Stimulated activated CD8-positive, alpha-beta memory T cell treated with anti-CD3 and anti-CD28 coated beads, Interleukin-7, amount 100 ng/mL, for 4 hours (primary cell): Measurements from ENCODE around the gene UBR3.
"Not testable (repeated sequence)": the region's sequence is repeated elsewhere in the genome, so short reads cannot be mapped to it uniquely, and the experiment has no call there.

Experiments used
- DNase-seq, 2 donors: peaks; one replicate each; pipeline ENCODE4 v3.0.0-alpha.2; 2020; ENCODE audit warnings: low read depth in 2 of 2

Gene UBR3

DNA sequence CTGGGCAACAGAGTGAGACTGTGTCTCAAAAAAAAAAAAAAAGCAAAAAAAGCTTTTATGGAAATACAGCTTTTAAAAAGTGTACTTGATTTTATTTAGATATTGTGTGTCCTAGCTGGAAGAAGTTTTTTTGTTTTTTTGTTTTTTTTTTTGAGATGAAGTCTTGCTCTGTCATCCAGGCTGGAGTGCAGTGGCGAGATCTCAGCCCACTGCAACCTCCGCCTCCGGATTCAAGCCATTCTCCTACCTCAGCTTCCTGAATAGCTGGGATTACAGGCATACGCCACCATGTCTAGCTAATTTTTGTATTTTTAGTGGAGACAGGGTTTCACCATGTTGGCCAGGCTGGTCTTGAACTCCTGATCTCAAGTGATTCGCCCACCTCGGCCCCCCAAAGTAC lies 39.0 kb downstream of the UBR3 start:
- not testable (repeated sequence) for DNase-seq

DNA sequence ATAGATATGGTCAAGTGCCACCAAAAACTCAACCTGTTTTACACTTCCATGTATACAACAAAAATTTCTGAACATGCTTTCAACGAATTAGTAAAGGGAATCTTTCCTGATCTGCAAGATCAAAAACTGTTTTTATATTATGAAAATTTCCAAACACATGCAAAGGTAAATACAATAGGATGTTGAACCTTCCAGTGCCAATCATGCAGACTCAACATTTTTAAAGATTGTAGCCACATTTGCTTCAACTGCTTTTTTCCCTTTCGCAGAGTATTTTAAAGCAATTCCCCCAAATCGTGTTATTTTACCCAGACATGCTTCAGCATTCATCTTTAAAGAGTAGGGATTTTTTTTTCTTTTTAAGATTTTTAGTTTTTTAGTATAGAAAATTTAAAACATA lies 40.3 kb downstream of the UBR3 start:
- DNase-seq: no peak

DNA sequence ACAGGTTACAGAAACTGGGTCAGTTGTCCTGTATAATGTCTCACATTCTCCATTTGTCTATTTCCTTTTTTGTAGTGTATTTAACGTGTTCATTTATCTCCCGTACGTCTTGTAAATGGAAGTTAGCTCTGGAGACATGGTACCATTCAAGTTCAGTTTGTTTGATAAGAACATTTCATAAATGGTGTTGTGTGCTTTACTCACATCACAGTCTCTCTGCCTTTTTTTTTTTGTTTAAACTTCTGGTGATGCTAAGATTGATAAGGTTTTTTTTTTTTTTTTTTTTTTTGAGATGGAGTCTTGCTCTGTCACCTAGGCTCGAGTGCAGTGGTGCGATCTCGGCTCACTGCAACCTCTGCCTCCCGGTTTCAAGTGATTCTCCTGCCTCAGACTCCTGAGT lies 41.7 kb downstream of the UBR3 start:
- no peak for DNase-seq

DNA sequence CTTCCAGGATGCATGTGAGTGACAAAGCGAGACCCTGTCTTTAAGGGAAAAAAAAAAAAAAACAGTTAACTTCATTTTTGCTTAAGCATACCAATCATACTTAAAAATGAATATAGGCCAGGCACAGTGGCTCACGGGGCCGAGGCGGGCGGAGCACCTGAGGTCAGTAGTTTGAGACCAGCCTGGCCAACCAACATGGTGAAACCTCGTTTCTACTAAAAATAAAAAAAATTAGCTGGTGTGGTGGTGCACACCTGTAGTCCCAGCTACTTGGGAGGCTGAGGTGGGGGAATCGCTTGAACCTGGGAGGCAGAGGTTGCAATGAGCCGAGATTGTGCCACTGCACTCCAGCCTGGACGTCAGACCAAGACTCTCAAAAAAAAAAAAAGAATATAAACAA lies 44.1 kb downstream of the UBR3 start:
- not testable (repeated sequence) for DNase-seq

DNA sequence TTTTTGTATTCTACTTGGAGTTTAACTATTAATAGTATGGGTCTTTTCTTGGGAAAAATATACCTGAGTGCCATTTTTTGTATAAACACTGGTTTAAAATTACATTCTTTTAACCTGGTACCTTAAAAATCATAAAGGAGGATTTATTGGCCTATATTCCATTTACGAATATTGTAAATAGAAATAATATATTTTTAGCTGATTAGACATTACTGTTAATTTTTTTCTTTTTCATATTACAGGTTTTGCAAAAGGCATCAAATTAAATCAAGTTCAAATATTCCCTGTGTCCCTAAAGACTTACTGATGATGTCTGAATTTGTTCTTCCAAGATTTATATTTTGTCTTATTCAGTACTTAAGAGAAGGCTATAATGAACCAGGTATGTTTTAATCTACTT lies 44.7 kb downstream of the UBR3 start:
- no peak for DNase-seq

DNA sequence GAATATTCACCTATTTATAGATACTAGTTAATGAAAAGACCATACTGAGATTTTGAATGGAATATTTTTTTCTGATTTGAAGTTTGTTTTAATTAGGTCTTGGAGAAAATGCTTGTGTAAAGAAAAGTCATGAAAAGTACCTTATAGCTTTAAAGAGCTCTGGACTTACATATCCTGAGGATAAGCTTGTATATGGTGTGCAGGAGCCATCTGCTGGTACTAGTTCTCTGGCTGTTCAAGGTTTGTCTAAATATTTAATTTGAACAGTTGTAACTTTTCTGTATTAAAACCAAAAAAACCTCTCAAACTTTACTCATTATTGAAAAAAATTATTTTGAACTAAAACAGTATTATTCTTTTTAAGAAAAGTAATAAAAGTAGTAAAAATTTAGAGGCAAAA lies 50.1 kb downstream of the UBR3 start:
- no peak for DNase-seq

DNA sequence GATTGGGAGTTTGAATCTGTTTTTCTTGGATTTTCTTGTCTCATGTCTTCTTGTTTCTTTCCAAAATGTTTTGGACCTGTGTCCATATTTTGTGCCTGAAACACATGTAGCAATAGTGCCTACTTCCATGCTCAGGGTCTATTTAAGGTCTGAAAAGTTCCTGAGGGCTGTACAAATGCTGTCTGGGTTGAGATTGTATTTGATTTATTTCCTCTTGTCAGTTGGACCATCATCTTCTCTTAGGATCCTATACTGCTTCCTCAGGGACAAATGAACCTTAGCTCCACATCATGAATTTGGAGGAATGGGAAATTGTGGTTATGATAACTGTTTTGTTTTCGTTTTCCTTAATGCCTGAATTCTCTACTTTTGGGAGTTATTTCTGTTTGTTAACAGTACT lies 59.9 kb downstream of the UBR3 start:
- no peak for DNase-seq

DNA sequence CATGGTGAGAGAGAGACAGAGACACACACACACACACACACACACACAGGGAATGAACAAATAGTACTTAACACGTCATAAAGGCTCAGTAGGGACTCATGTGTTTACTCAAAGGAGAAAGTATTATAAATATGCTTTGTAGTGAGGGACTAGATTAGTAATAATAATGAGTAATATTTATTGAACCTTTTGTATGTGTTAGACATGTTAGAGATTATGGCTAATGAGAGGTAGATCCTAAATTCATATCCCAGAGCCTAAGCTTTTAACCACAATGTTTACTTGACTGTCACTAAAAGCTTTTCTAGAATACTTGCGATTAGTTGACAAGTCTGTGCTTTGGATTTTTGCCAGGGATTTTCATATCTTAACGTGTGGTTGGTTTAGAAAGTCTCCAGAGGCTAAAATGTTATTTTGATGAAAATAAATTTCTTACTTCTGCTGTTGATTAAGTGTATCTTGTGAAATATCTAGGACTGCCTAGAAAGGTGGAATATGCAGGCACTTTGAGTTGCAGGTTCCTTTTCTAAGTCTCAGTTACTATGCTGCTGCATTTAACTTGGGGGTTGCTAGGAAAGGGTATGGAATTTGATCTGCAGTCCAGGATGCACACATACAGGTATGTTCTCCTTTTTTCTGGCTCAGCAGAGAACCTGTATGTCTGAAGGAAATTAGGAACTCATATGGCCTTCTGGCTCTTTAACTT lies 64.5 kb downstream of the UBR3 start:
- DNase-seq: no peak

DNA sequence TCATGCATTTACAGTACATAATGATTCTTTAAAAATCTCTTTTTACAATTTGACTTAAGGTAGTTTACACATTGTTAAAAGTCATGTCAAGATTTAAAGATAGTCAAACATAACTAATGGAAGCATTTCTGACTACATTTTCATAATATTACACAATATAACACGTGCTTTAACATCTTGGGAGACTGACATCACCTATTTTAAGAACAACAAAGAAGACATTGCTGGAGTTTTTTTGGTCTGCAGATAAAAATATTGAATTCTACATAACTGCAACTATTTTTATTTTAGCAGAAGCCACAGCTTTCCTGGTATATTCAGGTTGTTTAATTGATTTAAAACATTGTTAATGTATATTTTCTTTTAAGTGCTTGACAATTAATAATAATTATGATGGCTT lies 65.7 kb downstream of the UBR3 start:
- DNase-seq: no peak

DNA sequence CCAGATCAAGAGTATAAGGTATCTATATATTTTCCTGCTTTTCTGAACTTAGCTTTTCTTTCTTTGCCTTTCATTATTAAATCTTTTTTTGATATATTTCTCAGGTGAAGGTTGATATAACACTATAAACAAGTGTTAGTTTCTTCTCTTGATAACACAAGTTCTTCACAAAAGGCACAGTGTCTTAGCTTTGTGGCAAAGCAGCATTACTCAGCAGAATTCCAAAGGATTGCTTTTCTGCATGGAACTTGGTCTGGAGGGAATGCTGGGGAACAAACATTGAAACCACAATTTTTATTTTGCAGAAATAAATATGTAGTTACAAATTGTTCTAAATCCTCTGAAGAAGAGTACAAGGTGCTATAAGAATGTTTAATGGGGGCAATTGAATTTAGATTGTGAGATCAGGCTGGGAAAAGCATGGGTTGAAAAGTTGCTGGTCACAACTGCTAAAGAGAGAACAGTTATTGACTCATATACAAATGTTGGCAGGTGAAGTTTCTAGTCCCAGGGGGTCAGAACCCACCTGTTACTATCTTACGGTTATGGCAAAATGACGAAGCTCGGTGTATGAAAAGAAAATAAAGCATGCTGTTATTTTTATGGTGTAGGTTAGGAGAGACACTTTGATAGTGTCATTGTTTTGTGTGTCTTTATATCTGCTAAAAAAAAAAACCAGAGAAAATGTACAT lies 68.2 kb downstream of the UBR3 start:
- DNase-seq: no peak

DNA sequence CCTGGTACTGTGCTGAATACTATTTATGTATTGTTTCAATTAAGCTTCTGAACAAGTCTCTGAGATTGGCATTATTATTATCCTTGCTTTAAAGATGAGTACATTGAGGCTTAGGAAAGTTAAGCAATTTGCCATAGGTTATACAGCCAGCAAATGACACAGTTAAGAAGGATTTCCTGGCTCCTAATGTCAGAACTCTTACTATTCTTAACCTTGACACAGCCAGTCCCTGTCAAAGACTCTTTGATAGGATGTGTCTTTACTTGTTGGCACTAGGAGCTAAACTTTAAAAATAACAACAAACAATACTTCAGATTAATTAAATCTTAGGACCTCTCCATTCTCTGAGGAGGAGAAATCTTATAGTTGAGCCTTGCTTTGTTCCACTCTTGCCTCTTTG lies 70.6 kb downstream of the UBR3 start:
- no peak for DNase-seq

DNA sequence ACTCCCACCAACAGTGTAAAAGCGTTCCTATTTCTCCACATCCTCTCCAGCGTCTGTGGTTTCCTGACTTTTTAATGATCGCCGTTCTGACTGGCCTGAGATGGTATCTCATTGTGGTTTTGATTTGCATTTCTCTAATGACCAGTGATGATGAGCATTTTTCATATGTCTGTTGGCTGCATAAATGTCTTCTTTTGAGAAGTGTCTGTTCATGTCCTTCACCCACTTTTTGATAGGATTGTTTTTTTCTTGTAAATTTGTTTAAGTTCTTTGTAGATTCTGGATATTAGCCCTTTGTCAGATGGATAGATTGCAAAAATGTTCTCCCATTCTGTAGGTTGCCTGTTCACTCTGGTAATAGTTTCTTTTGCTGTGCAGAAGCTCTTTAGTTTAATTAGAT lies 72.8 kb downstream of the UBR3 start:
- not testable (repeated sequence) for DNase-seq

DNA sequence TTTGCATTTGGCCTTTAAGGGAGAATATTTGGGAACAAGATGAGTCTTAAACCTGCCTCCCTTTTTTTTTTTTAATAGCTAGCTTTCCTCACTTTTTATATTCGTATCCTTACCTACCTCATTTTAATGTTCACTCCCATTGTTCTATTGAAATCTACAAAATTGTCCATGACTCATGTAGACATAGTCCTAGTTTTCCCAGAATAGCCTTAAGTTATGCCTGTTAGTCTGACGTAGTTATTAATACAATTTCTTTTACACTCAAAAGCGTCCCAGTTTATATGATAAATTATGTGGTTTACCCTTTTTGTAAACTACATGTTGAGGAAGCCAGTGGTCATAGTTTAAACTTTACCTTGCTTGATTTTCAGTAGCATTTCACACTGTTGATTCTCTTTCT lies 73.4 kb downstream of the UBR3 start:
- no peak for DNase-seq

DNA sequence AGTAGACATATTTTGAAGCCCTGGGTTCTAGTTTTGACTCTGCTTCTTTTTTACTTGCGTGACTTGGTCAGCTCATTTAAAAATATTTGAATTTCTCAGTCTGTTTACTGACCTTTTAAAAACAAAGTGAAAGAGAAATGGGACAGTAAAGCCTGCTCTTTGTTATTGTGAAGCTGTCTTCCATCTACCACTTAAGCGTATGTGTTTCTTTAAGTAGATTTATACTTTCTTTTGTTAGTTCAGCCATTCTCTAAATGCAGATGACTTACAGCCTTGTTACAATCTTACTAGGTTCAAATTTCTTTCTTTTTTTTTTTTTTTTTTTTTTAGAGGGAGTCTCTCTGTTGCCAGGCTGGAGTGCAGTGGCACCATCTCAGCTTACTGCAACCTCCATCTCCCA lies 79.5 kb downstream of the UBR3 start:
- DNase-seq: no peak

DNA sequence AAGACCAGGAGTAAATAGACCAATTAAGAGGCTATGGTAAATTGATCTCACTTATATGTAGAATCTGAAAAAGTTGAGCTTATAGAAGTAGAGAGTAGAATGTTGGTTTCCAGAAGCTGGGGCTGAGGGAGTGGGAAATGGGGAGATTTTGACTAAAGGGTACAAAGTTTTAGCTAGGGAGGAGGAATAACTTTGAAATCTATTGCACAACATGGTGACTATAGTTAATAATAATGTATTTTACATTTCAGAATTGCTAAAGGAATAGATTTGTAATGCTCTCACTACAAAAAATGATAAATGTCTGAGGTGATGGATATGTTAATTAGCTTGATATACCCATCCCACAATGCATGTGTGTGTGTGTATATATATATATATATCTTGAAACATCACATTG lies 82.1 kb downstream of the UBR3 start:
- no peak for DNase-seq

DNA sequence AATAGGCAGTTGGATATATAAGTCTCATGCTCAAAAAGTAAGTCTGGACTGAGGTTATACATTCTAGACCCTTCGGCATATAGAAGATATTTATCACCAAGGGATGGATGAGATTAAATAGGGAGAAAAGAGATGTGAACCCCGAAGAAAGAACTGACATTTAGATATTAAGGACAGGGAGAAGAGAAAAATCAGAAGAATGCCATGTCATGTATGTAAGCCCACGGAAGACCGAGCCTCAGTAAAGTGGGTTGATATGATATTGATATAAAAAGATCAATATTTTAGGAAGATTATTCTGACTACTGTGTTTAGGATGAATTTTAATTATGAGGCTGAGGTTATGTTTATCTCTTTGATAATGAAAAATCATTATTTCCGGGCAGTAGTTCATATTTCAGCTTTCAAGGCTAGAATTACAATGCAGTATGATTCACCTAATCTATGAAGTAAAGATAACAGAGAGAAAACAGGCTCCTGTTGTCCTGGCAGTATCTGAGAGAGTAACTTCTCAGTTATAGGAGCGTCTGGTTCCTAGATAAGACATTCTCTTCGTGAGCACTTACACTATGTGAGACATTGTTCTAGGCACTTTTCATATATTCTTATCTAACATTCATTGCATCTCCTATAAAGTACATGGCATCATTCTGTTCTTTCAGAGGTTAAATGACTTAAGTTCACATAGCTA lies 83.0 kb downstream of the UBR3 start:
- no peak for DNase-seq

DNA sequence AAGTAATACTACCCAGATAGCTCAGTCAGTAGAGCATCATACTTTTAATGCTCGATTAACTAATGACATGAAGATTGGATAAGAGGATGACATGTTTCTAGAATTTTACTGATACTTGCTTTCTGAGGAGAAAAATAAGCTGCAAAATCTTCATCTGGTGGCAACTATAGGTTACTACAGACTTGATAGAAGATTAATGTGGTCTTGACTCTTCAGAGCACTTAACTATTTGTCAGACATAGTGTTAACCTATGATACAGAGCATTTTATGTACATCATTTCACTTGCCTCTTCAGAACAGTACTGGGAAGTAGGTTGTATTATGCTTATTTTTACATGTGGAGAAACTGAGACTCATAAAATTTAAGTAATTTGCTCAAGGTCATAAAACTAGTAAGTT lies 83.9 kb downstream of the UBR3 start:
- no peak for DNase-seq

DNA sequence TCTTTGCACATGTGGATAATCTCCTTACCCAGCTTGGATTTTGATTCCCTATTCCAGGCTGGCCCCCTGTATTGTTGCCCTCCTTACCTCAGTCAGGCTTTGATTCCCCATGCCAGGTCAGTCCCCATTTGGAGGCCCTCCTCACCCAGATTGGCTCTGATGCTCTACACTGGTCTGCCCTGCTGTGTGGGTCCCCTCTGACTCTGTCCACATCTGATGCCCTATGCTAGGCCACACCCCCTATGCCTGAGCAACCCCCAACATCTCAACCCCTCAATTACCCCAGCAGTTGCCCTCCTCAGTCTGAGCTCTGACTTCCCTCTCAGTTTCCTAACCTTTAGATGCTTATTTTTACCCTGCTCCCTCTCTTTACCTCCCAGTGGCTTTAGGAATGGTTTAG lies 89.4 kb downstream of the UBR3 start:
- no peak for DNase-seq

DNA sequence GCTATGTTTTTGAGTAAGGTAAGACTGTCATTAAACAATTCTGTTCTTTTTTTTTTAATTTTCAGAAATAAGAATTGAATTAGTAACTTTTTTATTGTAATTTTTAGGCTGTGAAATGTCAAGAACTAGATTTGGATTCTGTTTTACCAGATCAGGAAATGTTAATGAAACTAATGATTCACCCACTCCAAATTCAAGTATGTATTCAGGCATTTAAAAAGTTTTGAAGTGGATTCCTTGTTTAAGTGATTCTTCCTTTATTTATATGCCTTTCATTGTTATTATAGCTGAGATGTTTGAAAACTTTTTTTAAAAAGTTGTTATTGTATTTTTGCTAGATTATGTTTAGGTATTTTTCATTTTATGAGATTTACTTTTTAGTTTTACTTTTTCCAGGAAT lies 96.7 kb downstream of the UBR3 start:
- no peak for DNase-seq

DNA sequence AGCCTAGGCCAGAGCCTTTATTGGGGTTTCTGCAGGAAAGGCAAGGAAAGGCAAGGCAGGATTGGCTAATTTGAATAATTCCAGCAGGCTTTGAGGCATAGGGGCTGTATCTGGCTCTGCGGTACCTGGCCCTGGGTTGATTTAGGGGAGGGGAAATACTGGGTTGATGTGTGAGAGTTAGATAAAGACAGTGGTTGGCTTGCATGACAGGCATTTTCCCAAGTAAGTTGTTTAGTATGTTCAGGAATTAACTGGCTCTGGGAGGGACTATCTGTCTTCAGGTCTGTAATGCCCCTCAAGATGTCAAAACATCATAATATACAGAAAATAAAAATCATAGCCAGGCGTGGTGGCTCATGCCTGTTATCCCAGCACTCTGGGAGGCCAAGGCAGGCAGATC lies 98.7 kb downstream of the UBR3 start:
- DNase-seq: no peak

DNA sequence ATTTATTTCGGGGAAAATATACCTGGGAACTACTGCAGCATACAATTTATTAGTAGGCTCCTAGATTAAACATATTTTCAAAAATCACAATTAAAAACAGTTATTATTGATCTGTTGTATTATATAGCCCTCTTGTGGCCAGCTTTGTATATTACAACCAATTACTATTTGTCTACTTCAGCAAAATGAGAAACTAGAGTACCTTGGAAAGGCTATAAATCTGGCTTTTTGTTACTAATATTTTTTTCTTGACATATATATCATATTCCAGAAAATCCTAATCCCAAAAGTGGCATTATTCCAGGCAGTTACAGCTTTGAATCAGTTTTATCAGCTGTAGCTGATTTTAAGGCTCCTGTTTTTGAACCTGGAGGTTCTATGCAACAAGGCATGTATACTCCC lies 101.2 kb downstream of the UBR3 start:
- DNase-seq: no peak

DNA sequence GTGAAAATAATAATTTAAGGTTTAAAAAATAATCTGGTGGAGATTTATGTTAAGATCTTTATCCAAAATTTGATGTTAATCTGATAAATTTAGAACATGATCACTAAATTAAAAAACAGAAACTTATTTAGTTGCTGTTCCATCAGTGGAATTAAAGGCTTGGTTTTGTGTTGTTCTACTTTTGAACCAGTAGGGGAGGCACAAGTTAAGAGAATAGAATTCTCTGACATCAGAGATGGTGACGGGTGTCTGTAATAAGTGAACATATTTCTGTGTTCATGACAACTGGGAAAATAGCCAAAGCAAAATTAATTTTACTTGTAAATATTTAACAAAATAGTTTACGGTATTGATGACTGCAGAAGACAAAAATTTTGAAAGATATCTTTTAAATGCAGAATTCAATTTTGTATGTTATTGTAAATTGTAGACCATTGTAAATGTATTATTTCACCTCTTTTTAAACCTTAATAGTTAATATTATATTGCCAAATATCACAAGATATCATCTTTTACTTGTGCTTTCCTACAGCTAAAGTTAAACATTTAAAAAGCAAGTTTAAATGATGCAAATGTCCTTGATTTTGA lies 106.0 kb downstream of the UBR3 start:
- no peak for DNase-seq

DNA sequence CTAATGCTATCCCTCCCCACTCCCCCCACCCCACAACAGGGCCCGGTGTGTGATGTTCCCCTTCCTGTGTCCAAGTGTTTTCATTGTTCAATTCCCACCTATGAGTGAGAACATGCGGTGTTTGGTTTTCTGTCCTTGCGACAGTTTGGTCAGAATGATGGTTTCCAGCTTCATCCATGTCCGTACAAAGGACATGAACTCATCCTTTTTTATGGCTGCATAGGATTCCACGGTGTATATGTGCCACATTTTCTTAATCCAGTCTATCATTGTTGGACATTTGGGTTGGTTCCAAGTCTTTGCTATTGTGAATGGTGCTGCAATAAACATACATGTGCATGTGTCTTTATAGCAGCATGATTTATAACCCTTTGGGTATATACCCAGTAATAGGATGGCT lies 109.4 kb downstream of the UBR3 start:
- not testable (repeated sequence) for DNase-seq
